Left renal pelvis (tissue), 4 donors: Measurements from ENCODE around the gene ARFGEF2. TPM values are rescaled to one million over a fixed set of nuclear protein-coding genes. Genes with fewer than 3 reads are reported as not detected.
"Not testable (repeated sequence)": the region's sequence is repeated elsewhere in the genome, so short reads cannot be mapped to it uniquely, and the experiment has no call there.

Experiments used
- DNase-seq, 4 donors: peaks; one replicate each; pipeline ENCODE4 v3.0.0-alpha.2; 2013; ENCODE audit warnings: low read depth in 4 of 4, low spot score in 3 of 4
- polyA plus RNA-seq, 4 donors: library from polyadenylated mRNA; unstranded; fragments of 120-200 nt; gene quantifications; one replicate each; pipeline ENCODE4 v1.2.1, GENCODE V29; 2013; ENCODE audit not compliant: insufficient read length in 4 of 4

Gene ARFGEF2
- 10 to 100 TPM; 15.7 to 29.2 (median 28.7) TPM for polyA plus RNA-seq

- DNase-seq = peak; percentile 89 to 91 (median 90)
Measured at GRCh38 chr20:48921168-48921882, at the start of gene ARFGEF2. ARFGEF2 (plus strand) TSS chr20:48921711; CDS start chr20:48921890, 179 bp downstream.

GRCh38 chr20:48875233-48875913 lies 46.1 kb upstream of the ARFGEF2 start:
- DNase-seq = no peak

GRCh38 chr20:48875914-48876240 lies 45.6 kb upstream of the ARFGEF2 start:
- DNase-seq = no peak

- DNase-seq = no peak
Measured at GRCh38 chr20:48877304-48877703, 44.2 kb upstream of the ARFGEF2 start.

- DNase-seq = no peak
Measured at GRCh38 chr20:48878534-48879248, 42.8 kb upstream of the ARFGEF2 start.

- no peak for DNase-seq
Measured at GRCh38 chr20:48879612-48880245, 41.8 kb upstream of the ARFGEF2 start.

- DNase-seq = no peak
Measured at GRCh38 chr20:48880331-48880730, 41.2 kb upstream of the ARFGEF2 start.

- DNase-seq = peak in 2 of 4 donors; percentile 5 to 24
Measured at GRCh38 chr20:48880981-48881657, 40.4 kb upstream of the ARFGEF2 start.

- no peak for DNase-seq
Measured at GRCh38 chr20:48885237-48885636, 36.3 kb upstream of the ARFGEF2 start.

- no peak for DNase-seq
Measured at GRCh38 chr20:48886194-48886593, 35.3 kb upstream of the ARFGEF2 start.

- no peak for DNase-seq
Measured at GRCh38 chr20:48886811-48887210, 34.7 kb upstream of the ARFGEF2 start.

GRCh38 chr20:48888517-48888916 lies 33.0 kb upstream of the ARFGEF2 start:
- not testable (repeated sequence) for DNase-seq

- no peak for DNase-seq
Measured at GRCh38 chr20:48889140-48889790, 32.2 kb upstream of the ARFGEF2 start.

GRCh38 chr20:48891235-48892048 lies 30.1 kb upstream of the ARFGEF2 start:
- no peak for DNase-seq

GRCh38 chr20:48892049-48892470 lies 29.5 kb upstream of the ARFGEF2 start:
- no peak for DNase-seq

GRCh38 chr20:48892891-48893290 lies 28.6 kb upstream of the ARFGEF2 start:
- no peak for DNase-seq

GRCh38 chr20:48893374-48893773 lies 28.1 kb upstream of the ARFGEF2 start:
- DNase-seq = no peak

- no peak for DNase-seq
Measured at GRCh38 chr20:48897305-48898010, 24.1 kb upstream of the ARFGEF2 start.

GRCh38 chr20:48898210-48898609 lies 23.3 kb upstream of the ARFGEF2 start:
- DNase-seq = no peak
